GM18511 (cell line): ENCODE data around the gene C2CD3.
A peak's percentile ranks its signal among the peaks of the same experiment; 100 is the strongest.

Experiments
- ATAC-seq: cut with Tn5 transposase; IDR thresholded peaks from one replicate; pipeline ENCODE4 v1.9.1; 2021; ENCODE audit warnings: mild to moderate bottlenecking, moderate library complexity; ENCODE audit not compliant: unreplicated experiment

C2CD3 gene

GRCh38 chr11:74170694-74171629 lies at the start of gene C2CD3, which contains the start of gene PPME1:
Gene C2CD3, minus strand, starts transcription at chr11:74171002. Its CDS starts 210 bp downstream, at chr11:74170792.
Gene PPME1, plus strand, starts transcription at chr11:74171289. Its CDS starts 133 bp downstream, at chr11:74171422.
- ATAC-seq, result peak; percentile 98

- no peak for ATAC-seq
Measured at GRCh38 chr11:74220376-74220775, 49.6 kb upstream of the C2CD3 start.

- no peak for ATAC-seq
Measured at GRCh38 chr11:74212533-74212932, 41.7 kb upstream of the C2CD3 start.

- ATAC-seq, result no peak
Measured at GRCh38 chr11:74208507-74208906, 37.7 kb upstream of the C2CD3 start.

GRCh38 chr11:74206746-74207145 lies 35.9 kb upstream of the C2CD3 start:
- no peak for ATAC-seq

GRCh38 chr11:74205181-74205580 lies 34.4 kb upstream of the C2CD3 start:
- no peak for ATAC-seq

- ATAC-seq, result no peak
Measured at GRCh38 chr11:74204701-74205100, 33.9 kb upstream of the C2CD3 start.

GRCh38 chr11:74203966-74204365 lies 33.2 kb upstream of the C2CD3 start:
- ATAC-seq, result no peak

GRCh38 chr11:74196781-74197486 lies 26.1 kb upstream of the C2CD3 start:
- no peak for ATAC-seq

- no peak for ATAC-seq
Measured at GRCh38 chr11:74195828-74196227, 25.0 kb upstream of the C2CD3 start.

GRCh38 chr11:74185695-74186094 lies 14.9 kb upstream of the C2CD3 start:
- ATAC-seq, result no peak

GRCh38 chr11:74185285-74185684 lies 14.5 kb upstream of the C2CD3 start:
- ATAC-seq, result no peak

- ATAC-seq, result no peak
Measured at GRCh38 chr11:74182635-74183034, 11.8 kb upstream of the C2CD3 start.

- no peak for ATAC-seq
Measured at GRCh38 chr11:74179234-74180052, 8.6 kb upstream of the C2CD3 start.

GRCh38 chr11:74175920-74176319 lies 5.1 kb upstream of the C2CD3 start:
- no peak for ATAC-seq

GRCh38 chr11:74171997-74172396 lies 1.2 kb upstream of the C2CD3 start:
- no peak for ATAC-seq

- ATAC-seq, result no peak
Measured at GRCh38 chr11:74171630-74171968, 797 bp upstream of the C2CD3 start.

GRCh38 chr11:74169738-74170458 lies 904 bp downstream of the C2CD3 start:
- no peak for ATAC-seq

GRCh38 chr11:74168838-74169237 lies 2.0 kb downstream of the C2CD3 start:
- ATAC-seq, result no peak

- ATAC-seq, result no peak
Measured at GRCh38 chr11:74162681-74163467, 7.9 kb downstream of the C2CD3 start.
